Fibroblast of peridontal ligament (primary cell): ENCODE results near the gene GPER1.

Experiments
- DNase-seq: peaks from one replicate; pipeline ENCODE4 v3.0.0-alpha.2; 2010; ENCODE audit errors: extremely low read depth

The GPER1 gene

GRCh38 chr7:1117321-1117928 is 29.5 kb downstream of the GPER1 start:
- no peak for DNase-seq

- DNase-seq, result no peak
These were observed 31.3 kb downstream of the GPER1 start for GRCh38 chr7:1119201-1119600.

GRCh38 chr7:1120791-1121190 is 32.9 kb downstream of the GPER1 start:
- DNase-seq, result no peak

- no peak for DNase-seq
These were observed 33.6 kb downstream of the GPER1 start for GRCh38 chr7:1121476-1121875.

- no peak for DNase-seq
These were observed 34.2 kb downstream of the GPER1 start for GRCh38 chr7:1121886-1122831.

- DNase-seq, result no peak
These were observed 35.1 kb downstream of the GPER1 start for GRCh38 chr7:1122832-1123501.

GRCh38 chr7:1123715-1124114 is 35.8 kb downstream of the GPER1 start:
- peak; percentile 85 for DNase-seq

- no peak for DNase-seq
These were observed 36.3 kb downstream of the GPER1 start for GRCh38 chr7:1124164-1124563.

GRCh38 chr7:1124816-1125602 is 37.1 kb downstream of the GPER1 start:
- DNase-seq, result no peak

- DNase-seq, result no peak
These were observed 37.7 kb downstream of the GPER1 start for GRCh38 chr7:1125603-1125969.

- no peak for DNase-seq
These were observed 39.1 kb downstream of the GPER1 start for GRCh38 chr7:1127001-1127400.

GRCh38 chr7:1129431-1129830 is 41.5 kb downstream of the GPER1 start:
- DNase-seq, result no peak

GRCh38 chr7:1130021-1130990 is 42.4 kb downstream of the GPER1 start:
- no peak for DNase-seq

GRCh38 chr7:1131471-1132265 is 43.8 kb downstream of the GPER1 start:
- no peak for DNase-seq

GRCh38 chr7:1134951-1135350 is 47.0 kb downstream of the GPER1 start:
- DNase-seq, result no peak

- DNase-seq, result no peak
These were observed 49.1 kb downstream of the GPER1 start for GRCh38 chr7:1136841-1137516.

GRCh38 chr7:1137517-1138167 is 49.7 kb downstream of the GPER1 start:
- DNase-seq, result no peak

- no peak for DNase-seq
These were observed 52.7 kb downstream of the GPER1 start for GRCh38 chr7:1140476-1141104.
